Mononuclear cell (primary cell): ENCODE results near the gene STEAP4. TPM values are rescaled to one million over a fixed set of nuclear protein-coding genes. Genes with fewer than 3 reads are reported as not detected.

Experiments
- H3K27me3 ChIP-seq: 2 replicates; pipeline ENCODE4 v1.6.0; 2011; ENCODE audit warnings: low read length, control low read depth; ENCODE audit not compliant: insufficient read depth
- H3K4me1 ChIP-seq: 2 replicates; pipeline ENCODE4 v1.5.1; 2011; ENCODE audit warnings: mild to moderate bottlenecking, low read length, control low read depth; ENCODE audit not compliant: insufficient read depth
- H3K4me3 ChIP-seq: 2 replicates; pipeline ENCODE4 v1.5.1; 2011; ENCODE audit warnings: mild to moderate bottlenecking, low read length, moderate library complexity
- H3K9me3 ChIP-seq: 2 replicates; pipeline ENCODE4 v1.5.1; 2011; ENCODE audit warnings: low read depth, mild to moderate bottlenecking, control low read depth, low read length
- total RNA-seq: library from RNA; depleted of rRNA; stranded (reverse); fragments of >200 nt; gene quantifications from one replicate; pipeline ENCODE4 v1.2.3, GENCODE V29; 2012

STEAP4 gene
- 2.3 TPM for total RNA-seq

- Histone ChIP-seq H3K4me1 (peaks cover 38% of the 10 kb centered on the region), H3K4me3 (peak within 1 kb of the TSS; percentile 46), H3K27me3 (no peaks in the 10 kb centered on the region), H3K9me3 (no peaks in the 10 kb centered on the region)
These were observed at the start of gene STEAP4 for GRCh38 chr7:88306590-88307048. TSS of gene STEAP4 (minus strand) at chr7:88306894. CDS start at chr7:88284269, 22,625 bp downstream.

- no peak overlapping the region for H3K4me3 ChIP-seq
- H3K4me1 ChIP-seq: peaks cover 37% of the 10 kb centered on the region
- H3K9me3 ChIP-seq: no peaks in the 10 kb centered on the region
- no peaks in the 10 kb centered on the region for H3K27me3 ChIP-seq
These were observed 48.3 kb upstream of the STEAP4 start for GRCh38 chr7:88355011-88355410.

- no peak overlapping the region for H3K4me3 ChIP-seq
- H3K27me3 ChIP-seq: no peaks in the 10 kb centered on the region
These were observed 43.4 kb upstream of the STEAP4 start for GRCh38 chr7:88350118-88350517.

GRCh38 chr7:88347517-88347916 is 40.8 kb upstream of the STEAP4 start:
- Histone ChIP-seq H3K4me1 (peaks cover 13% of the 10 kb centered on the region), H3K27me3 (no peaks in the 10 kb centered on the region), H3K9me3 (no peaks in the 10 kb centered on the region), H3K4me3 (no peak overlapping the region)

More at GRCh38 chr7:88350118-88350517, 43.4 kb upstream of the STEAP4 start:
- H3K4me1 ChIP-seq: peaks cover 27% of the 10 kb centered on the region
- no peaks in the 10 kb centered on the region for H3K9me3 ChIP-seq

GRCh38 chr7:88347090-88347489 is 40.4 kb upstream of the STEAP4 start:
- peaks cover 13% of the 10 kb centered on the region for H3K4me1 ChIP-seq
- H3K9me3 ChIP-seq: no peaks in the 10 kb centered on the region
- no peaks in the 10 kb centered on the region for H3K27me3 ChIP-seq
- no peak overlapping the region for H3K4me3 ChIP-seq

GRCh38 chr7:88346357-88346756 is 39.7 kb upstream of the STEAP4 start:
- H3K9me3 ChIP-seq: no peaks in the 10 kb centered on the region
- H3K4me3 ChIP-seq: no peak overlapping the region
- H3K4me1 ChIP-seq: peaks cover 13% of the 10 kb centered on the region
- H3K27me3 ChIP-seq: no peaks in the 10 kb centered on the region

- H3K4me1 ChIP-seq: peaks cover 13% of the 10 kb centered on the region
- no peaks in the 10 kb centered on the region for H3K27me3 ChIP-seq
- no peaks in the 10 kb centered on the region for H3K9me3 ChIP-seq
- H3K4me3 ChIP-seq: no peak overlapping the region
These were observed 38.5 kb upstream of the STEAP4 start for GRCh38 chr7:88344956-88345832.

- H3K27me3 ChIP-seq: no peaks in the 10 kb centered on the region
- H3K4me3 ChIP-seq: no peak overlapping the region
- peaks cover 13% of the 10 kb centered on the region for H3K4me1 ChIP-seq
- no peaks in the 10 kb centered on the region for H3K9me3 ChIP-seq
These were observed 37.6 kb upstream of the STEAP4 start for GRCh38 chr7:88344271-88344670.

GRCh38 chr7:88339195-88339922 is 32.7 kb upstream of the STEAP4 start:
- Histone ChIP-seq H3K27me3 (no peaks in the 10 kb centered on the region), H3K4me3 (no peak overlapping the region)

GRCh38 chr7:88338503-88338902 is 31.8 kb upstream of the STEAP4 start:
- Histone ChIP-seq H3K9me3 (no peaks in the 10 kb centered on the region), H3K4me3 (no peak overlapping the region), H3K4me1 (no peaks in the 10 kb centered on the region), H3K27me3 (no peaks in the 10 kb centered on the region)

More at GRCh38 chr7:88339195-88339922, 32.7 kb upstream of the STEAP4 start:
- H3K4me1 ChIP-seq: no peaks in the 10 kb centered on the region
- H3K9me3 ChIP-seq: no peaks in the 10 kb centered on the region

- no peak overlapping the region for H3K4me3 ChIP-seq
- no peaks in the 10 kb centered on the region for H3K27me3 ChIP-seq
- no peaks in the 10 kb centered on the region for H3K9me3 ChIP-seq
- H3K4me1 ChIP-seq: no peaks in the 10 kb centered on the region
These were observed 30.9 kb upstream of the STEAP4 start for GRCh38 chr7:88337572-88337971.

- H3K4me3 ChIP-seq: no peak overlapping the region
- H3K27me3 ChIP-seq: no peaks in the 10 kb centered on the region
- peaks cover 3% of the 10 kb centered on the region for H3K4me1 ChIP-seq
- no peaks in the 10 kb centered on the region for H3K9me3 ChIP-seq
These were observed 24.6 kb upstream of the STEAP4 start for GRCh38 chr7:88331322-88331721.

- no peak overlapping the region for H3K4me3 ChIP-seq
These were observed 23.1 kb upstream of the STEAP4 start for GRCh38 chr7:88329532-88330463.

GRCh38 chr7:88328787-88329186 is 22.1 kb upstream of the STEAP4 start:
- Histone ChIP-seq H3K9me3 (no peaks in the 10 kb centered on the region), H3K4me1 (peaks cover 3% of the 10 kb centered on the region), H3K27me3 (no peaks in the 10 kb centered on the region), H3K4me3 (no peak overlapping the region)

More at GRCh38 chr7:88329532-88330463, 23.1 kb upstream of the STEAP4 start:
- Histone ChIP-seq H3K27me3 (no peaks in the 10 kb centered on the region), H3K9me3 (no peaks in the 10 kb centered on the region), H3K4me1 (peaks cover 3% of the 10 kb centered on the region)
